Measurements from ENCODE around the gene DUS1L.

The DUS1L gene

DNA sequence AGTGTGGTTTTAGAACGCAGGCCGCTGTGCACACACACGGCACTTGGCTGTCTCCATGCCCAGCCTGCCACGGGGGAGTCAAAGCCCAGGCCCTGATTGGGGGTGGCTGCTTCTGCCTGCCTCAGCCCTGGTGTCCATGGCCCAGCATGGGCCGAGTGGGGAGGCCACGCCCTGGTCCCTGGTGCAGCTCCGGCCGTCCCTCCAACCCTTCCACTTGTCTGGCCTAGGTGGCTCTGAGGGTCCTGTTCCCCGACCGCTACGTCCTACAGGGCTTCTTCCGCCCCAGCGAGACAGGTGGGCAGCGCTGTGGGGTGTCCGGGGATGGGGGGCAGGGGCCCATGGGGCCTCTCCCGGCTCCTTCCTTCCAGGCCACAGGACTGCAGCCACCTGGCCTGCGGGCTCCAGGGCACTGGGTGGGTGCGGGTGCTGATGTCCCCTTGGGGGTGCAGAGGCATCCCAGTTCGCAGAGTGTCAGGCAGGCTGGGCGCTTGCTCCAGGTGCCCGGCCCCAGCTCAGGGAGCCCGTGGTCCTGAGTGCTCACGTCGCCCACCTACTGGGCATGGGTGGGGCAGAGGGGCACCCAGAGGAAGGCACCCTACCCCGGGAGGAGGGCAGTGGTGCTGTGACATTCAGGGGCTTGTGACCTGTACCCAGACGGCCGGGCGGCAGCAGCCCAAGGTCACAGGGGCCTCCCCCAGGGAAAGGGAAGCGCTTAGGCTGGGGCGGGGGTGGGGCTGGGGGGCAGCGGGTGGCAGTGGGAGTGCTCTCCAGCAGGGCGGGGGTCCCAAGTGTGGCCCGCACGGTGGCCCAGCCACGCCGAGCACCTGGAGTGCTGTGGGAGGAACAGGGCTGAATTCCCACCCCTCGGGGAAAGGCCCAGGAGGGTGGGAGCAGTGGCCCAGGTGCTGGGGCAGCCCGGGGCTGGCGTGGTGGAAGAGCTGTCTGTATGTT lies 54.8 kb downstream of the DUS1L start:
- no peak overlapping the region for H3K4me3 ChIP-seq (ENCODE audit: low read depth, low read length)
- TF ChIP-seq, protein P1, sequence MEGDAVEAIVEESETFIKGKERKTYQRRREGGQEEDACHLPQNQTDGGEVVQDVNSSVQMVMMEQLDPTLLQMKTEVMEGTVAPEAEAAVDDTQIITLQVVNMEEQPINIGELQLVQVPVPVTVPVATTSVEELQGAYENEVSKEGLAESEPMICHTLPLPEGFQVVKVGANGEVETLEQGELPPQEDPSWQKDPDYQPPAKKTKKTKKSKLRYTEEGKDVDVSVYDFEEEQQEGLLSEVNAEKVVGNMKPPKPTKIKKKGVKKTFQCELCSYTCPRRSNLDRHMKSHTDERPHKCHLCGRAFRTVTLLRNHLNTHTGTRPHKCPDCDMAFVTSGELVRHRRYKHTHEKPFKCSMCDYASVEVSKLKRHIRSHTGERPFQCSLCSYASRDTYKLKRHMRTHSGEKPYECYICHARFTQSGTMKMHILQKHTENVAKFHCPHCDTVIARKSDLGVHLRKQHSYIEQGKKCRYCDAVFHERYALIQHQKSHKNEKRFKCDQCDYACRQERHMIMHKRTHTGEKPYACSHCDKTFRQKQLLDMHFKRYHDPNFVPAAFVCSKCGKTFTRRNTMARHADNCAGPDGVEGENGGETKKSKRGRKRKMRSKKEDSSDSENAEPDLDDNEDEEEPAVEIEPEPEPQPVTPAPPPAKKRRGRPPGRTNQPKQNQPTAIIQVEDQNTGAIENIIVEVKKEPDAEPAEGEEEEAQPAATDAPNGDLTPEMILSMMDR (IDR thresholded peaks at IDR 0.05; ENCODE audit: low read depth, low read length), result no peak

DNA sequence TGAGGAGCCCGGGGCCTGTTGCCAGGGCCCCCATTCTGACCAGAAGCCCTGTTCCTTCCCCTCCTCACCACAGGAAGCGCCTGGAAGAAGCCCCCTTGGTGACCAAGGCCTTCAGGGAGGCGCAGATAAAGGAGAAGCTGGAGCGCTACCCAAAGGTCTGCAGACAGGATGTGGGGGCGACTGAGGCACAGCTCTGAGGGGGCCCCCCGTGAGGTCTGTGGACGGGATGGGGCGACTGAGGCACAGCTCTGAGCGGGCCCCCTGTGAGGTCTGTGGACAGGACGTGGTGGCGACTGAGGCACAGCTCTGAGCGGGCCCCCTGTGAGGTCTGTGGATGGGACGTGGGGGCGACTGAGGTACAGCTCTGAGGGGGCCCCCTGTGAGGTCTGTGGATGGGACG lies 56.2 kb downstream of the DUS1L start:
- no peak overlapping the region for H3K4me3 ChIP-seq (ENCODE audit: low read depth, low read length)
- TF ChIP-seq, protein P1 (IDR thresholded peaks at IDR 0.05; ENCODE audit: low read depth, low read length), result no peak

- no peak overlapping the region for H3K4me3 ChIP-seq (ENCODE audit: low read depth, low read length)
- TF ChIP-seq, protein P1 (IDR thresholded peaks at IDR 0.05; ENCODE audit: low read depth, low read length), result no peak
These were observed 56.6 kb downstream of the DUS1L start for GRCh38 chr17:82008941-82009405.

- TF ChIP-seq, protein P1 (IDR thresholded peaks at IDR 0.05; ENCODE audit: low read depth, low read length), result no peak
- H3K4me3 ChIP-seq (ENCODE audit: low read depth, low read length), result no peak overlapping the region
These were observed 57.2 kb downstream of the DUS1L start for GRCh38 chr17:82008258-82008940.

Data from WI38 (cell line).